ENCODE results near the gene CHRM4. TPM values are rescaled to one million over a fixed set of nuclear protein-coding genes. Genes with fewer than 3 reads are reported as not detected.
A peak's percentile ranks its signal among the peaks of the same experiment; 100 is the strongest.

The CHRM4 gene
- total RNA-seq, 3 donors from 2014 or later = 0.66 to 1.1 TPM; not detected in 1

- H3K27me3 ChIP-seq = no peaks in the 10 kb centered on the region
- H3K27ac ChIP-seq = peak overlapping the region; percentile 86 to 91
- H3K36me3 ChIP-seq = no peaks in the 10 kb centered on the region
- TF ChIP-seq CTCF (IDR thresholded peaks at IDR 0.05) (no peak), POLR2AphosphoS5 (IDR thresholded peaks at IDR 0.05) (no peak), POLR2A (IDR thresholded peaks at IDR 0.05) (no peak)
- peaks cover 26 to 56% of the 10 kb centered on the region in 2 donors for H3K4me1 ChIP-seq
- intact Hi-C loops (cut with DNase I; ENCODE audit: low total_unique reads) = no loop called here
- no peaks in the 10 kb centered on the region for H3K9me3 ChIP-seq
- H3K4me3 ChIP-seq = peak overlapping the region in 1 of 3 donors; percentile 63
- DNase-seq (ENCODE audit: low spot score in 2 of 2) = no peak
Observed at GRCh38 chr11:46351148-46351547, 40.4 kb downstream of the CHRM4 start.

GRCh38 chr11:46350695-46351094 is 40.9 kb downstream of the CHRM4 start:
- no peak for DNase-seq (ENCODE audit: low spot score in 2 of 2)
- TF ChIP-seq POLR2AphosphoS5 (IDR thresholded peaks at IDR 0.05) (no peak), POLR2A (IDR thresholded peaks at IDR 0.05) (no peak), CTCF (IDR thresholded peaks at IDR 0.05) (no peak)
- peak overlapping the region; percentile 86 to 91 for H3K27ac ChIP-seq
- H3K4me1 ChIP-seq = peaks cover 26 to 56% of the 10 kb centered on the region in 2 donors
- intact Hi-C loops (cut with DNase I; ENCODE audit: low total_unique reads) = no loop called here
- no peaks in the 10 kb centered on the region for H3K27me3 ChIP-seq
- no peaks in the 10 kb centered on the region for H3K9me3 ChIP-seq
- no peaks in the 10 kb centered on the region for H3K36me3 ChIP-seq
- H3K4me3 ChIP-seq = no peak overlapping the region

- H3K4me1 ChIP-seq = peaks cover 26 to 56% of the 10 kb centered on the region in 2 donors
- no peak for DNase-seq (ENCODE audit: low spot score in 2 of 2)
- no peak for TF ChIP-seq POLR2A (IDR thresholded peaks at IDR 0.05)
- no peak for TF ChIP-seq CTCF (IDR thresholded peaks at IDR 0.05)
- TF ChIP-seq POLR2AphosphoS5 (IDR thresholded peaks at IDR 0.05) = no peak
- intact Hi-C loops (cut with DNase I; ENCODE audit: low total_unique reads) = no loop called here
- no peaks in the 10 kb centered on the region for H3K36me3 ChIP-seq
- H3K4me3 ChIP-seq = peak overlapping the region; percentile 69 to 94 (median 84)
- peak overlapping the region; percentile 86 for H3K27ac ChIP-seq
- no peaks in the 10 kb centered on the region for H3K27me3 ChIP-seq
- H3K9me3 ChIP-seq = no peaks in the 10 kb centered on the region
Observed at GRCh38 chr11:46348566-46349401, 42.8 kb downstream of the CHRM4 start.

GRCh38 chr11:46347637-46348311 is 43.8 kb downstream of the CHRM4 start:
- Histone ChIP-seq H3K4me3 (peak overlapping the region; percentile 69 to 94 (median 84)), H3K9me3 (no peaks in the 10 kb centered on the region), H3K27me3 (no peaks in the 10 kb centered on the region), H3K36me3 (no peaks in the 10 kb centered on the region), H3K4me1 (peaks cover 21 to 48% of the 10 kb centered on the region in 2 donors), H3K27ac (peak overlapping the region; percentile 86)
- no peak for DNase-seq (ENCODE audit: low spot score in 2 of 2)
- TF ChIP-seq CTCF (IDR thresholded peaks at IDR 0.05) (peak in 1 of 3 donors; percentile 14), POLR2AphosphoS5 (IDR thresholded peaks at IDR 0.05) (no peak)
- intact Hi-C loops (cut with DNase I; ENCODE audit: low total_unique reads) = no loop called here

Data from breast epithelium (tissue), 4 donors.